ENCODE measurements around the gene MYO5A.

MYO5A gene

GRCh38 chr15:52262364-52262763, 266.3 kb downstream of the MYO5A start:
- Histone ChIP-seq H3K36me3 (ENCODE audit: control insufficient read depth in 2 of 2, insufficient read depth in 1 of 2, low read length in 2 of 2) (peaks cover 0 to 38% of the 10 kb centered on the region in 2 experiments; a peak in 2 of 3 replicates), H3K4me1 (ENCODE audit: control insufficient read depth, insufficient read depth, low read length) (0 out of 2 replicates have a peak, but pooled peaks cover 4% of the 10 kb centered on the region), H3K9me3 (ENCODE audit: control insufficient read depth, insufficient read depth, low read depth, low read length) (no peaks in the 10 kb centered on the region), H3K27ac (ENCODE audit: extremely low read depth, low read depth, low read length) (no peak overlapping the region), H3K4me3 (ENCODE audit: low read depth, low read length) (no peak overlapping the region)
- ChIA-PET CTCF (interaction anchor here (0.6 to 1.2 kb wide), 3 partner anchors 10 to 307 kb away, joined by 3 to 4 read pairs (median 3); partner anchors contain the start of gene ARPP19), POLR2A (no interaction called here)
- TF ChIP-seq ZNF175 (tag by site-specific recombination; IDR thresholded peaks at IDR 0.05) (no peak), KLF16 (tag by site-specific recombination; IDR thresholded peaks at IDR 0.05) (no peak), ZNF660 (tag by site-specific recombination; IDR thresholded peaks at IDR 0.05) (no peak), ZNF639 (tag by site-specific recombination; IDR thresholded peaks at IDR 0.05) (no peak), KLF7 (tag by site-specific recombination; IDR thresholded peaks at IDR 0.05; ENCODE audit: borderline replicate concordance) (no peak), MYNN (tag by site-specific recombination; IDR thresholded peaks at IDR 0.05; ENCODE audit: borderline replicate concordance) (no peak), ZNF580 (tag by site-specific recombination; IDR thresholded peaks at IDR 0.05) (no peak), ZNF10 (tag by site-specific recombination; IDR thresholded peaks at IDR 0.05) (no peak), ZNF274 (IDR thresholded peaks at IDR 0.05; ENCODE audit: low read length) (no peak), ZNF274 (tag by site-specific recombination; IDR thresholded peaks at IDR 0.05; ENCODE audit: borderline replicate concordance) (no peak), ZNF248 (tag by site-specific recombination; IDR thresholded peaks at IDR 0.05) (no peak), ZBTB11 (tag by site-specific recombination; conservative IDR thresholded peaks at IDR 0.05; ENCODE audit: low read depth) (no peak), ZFP37 (tag by site-specific recombination; IDR thresholded peaks at IDR 0.05) (no peak), ZNF645 (tag by site-specific recombination; IDR thresholded peaks at IDR 0.05) (no peak)

- ChIA-PET POLR2A (interaction anchor here (0.6 to 0.9 kb wide), 2 partner anchors 17 to 35 kb away, joined by 3 read pairs; no protein-coding TSS in a partner anchor), CTCF (interaction anchor here (0.6 to 1.2 kb wide), 5 partner anchors 9 to 474 kb away, joined by 3 to 4 read pairs (median 3); partner anchors contain the start of gene ARPP19)
- TF ChIP-seq PRDM10 (tag by site-specific recombination; IDR thresholded peaks at IDR 0.05) (peak; percentile 23; the same call in 1 of the 2 replicates), ZNF398 (tag by site-specific recombination; IDR thresholded peaks at IDR 0.05) (no peak), ZNF341 (tag by site-specific recombination; IDR thresholded peaks at IDR 0.05; ENCODE audit: low read depth) (peak; percentile 49; the same call in 1 of the 2 replicates), IKZF3 (tag by site-specific recombination; IDR thresholded peaks at IDR 0.05) (no peak), ZNF335 (tag by site-specific recombination; conservative IDR thresholded peaks at IDR 0.05) (peak; percentile 72), ZNF600 (tag by site-specific recombination; IDR thresholded peaks at IDR 0.05) (peak; percentile 58)
These were observed 267.0 kb downstream of the MYO5A start for GRCh38 chr15:52261498-52262242.

More at GRCh38 chr15:52261498-52262242, 267.0 kb downstream of the MYO5A start:
- 0 out of 2 replicates have a peak, but pooled peaks cover 4% of the 10 kb centered on the region for H3K4me1 ChIP-seq (ENCODE audit: control insufficient read depth, insufficient read depth, low read length)
- no peak overlapping the region for H3K4me3 ChIP-seq (ENCODE audit: low read depth, low read length)
- peaks cover 0 to 31% of the 10 kb centered on the region in 2 experiments; a peak in 2 of 3 replicates for H3K36me3 ChIP-seq (ENCODE audit: control insufficient read depth in 2 of 2, insufficient read depth in 1 of 2, low read length in 2 of 2)
- H3K9me3 ChIP-seq (ENCODE audit: control insufficient read depth, insufficient read depth, low read depth, low read length) = no peaks in the 10 kb centered on the region
- H3K27ac ChIP-seq (ENCODE audit: extremely low read depth, low read depth, low read length) = no peak overlapping the region

All from HEK293 (cell line).